ENCODE data around the gene ADAT2.
A peak's percentile ranks its signal among the peaks of the same experiment; 100 is the strongest.
"Not testable (repeated sequence)": the region's sequence is repeated elsewhere in the genome, so short reads cannot be mapped to it uniquely, and the experiment has no call there.

Gene ADAT2

GRCh38 chr6:143450453-143451371, at the start of gene ADAT2, which contains the start of gene PEX3:
Gene ADAT2, minus strand, starts transcription at chr6:143450695. Its CDS starts 37 bp downstream, at chr6:143450658.
Gene PEX3, plus strand, starts transcription at chr6:143450805. Its CDS starts 238 bp downstream, at chr6:143451043.
- DNase-seq: peak; percentile 96

DNA sequence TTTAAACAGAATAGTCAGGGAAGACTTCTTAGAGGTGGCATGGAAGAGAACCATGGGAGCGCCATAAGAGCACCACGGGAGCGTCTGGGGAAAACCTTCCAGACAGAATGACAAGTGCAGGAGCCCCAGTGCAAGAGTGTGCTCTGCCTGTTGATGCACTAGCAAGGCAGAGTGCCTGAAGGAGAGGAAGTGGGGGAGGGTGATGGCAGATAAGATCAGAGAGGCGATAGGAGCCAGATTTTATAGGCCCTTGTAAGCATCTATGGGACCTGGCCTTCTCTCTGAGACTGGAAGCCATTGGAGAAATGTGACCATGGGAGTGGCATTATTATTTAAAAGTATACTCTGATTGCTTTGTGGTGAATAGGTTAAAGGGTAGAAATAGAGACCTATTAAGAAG, 47.9 kb upstream of the ADAT2 start:
- no peak for DNase-seq

DNA sequence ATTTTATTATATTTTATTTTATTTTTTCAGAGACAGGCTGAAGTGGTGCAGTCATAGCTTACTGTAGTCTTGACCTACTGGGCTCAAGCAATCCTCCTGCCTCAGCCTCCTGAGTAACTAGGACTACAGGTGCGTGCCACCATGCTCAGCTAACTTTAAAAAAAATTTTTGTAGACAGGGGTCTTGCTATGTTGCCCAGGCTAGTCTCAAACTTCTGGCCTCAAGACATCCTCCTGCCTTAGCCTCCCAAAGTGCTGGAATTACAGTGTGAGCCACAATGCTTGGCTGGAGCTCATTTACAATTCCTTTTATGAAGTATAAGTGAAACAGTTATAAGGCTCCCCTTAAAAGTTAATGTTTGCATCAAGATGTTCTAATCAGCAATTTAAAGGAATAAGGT, 46.5 kb upstream of the ADAT2 start:
- no peak for DNase-seq

DNA sequence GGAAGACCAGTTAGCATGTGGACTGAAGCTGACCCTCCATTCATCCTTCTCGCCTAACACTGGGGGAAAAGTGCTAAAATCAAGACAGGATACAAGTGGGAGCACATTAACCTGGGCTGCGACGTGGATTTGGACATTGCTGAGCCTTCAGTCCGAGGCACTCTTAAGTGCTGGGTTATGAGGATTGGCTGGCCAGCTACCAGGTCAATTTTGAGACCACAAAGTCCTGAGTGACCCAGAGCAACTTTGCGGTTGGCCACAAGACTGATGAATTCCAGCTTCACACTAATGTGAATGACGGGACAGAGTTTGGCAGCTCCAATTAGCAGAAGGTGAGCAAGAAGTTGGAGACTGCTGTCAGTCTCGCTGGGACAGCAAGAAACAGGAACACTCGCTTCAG, 40.3 kb upstream of the ADAT2 start:
- no peak for DNase-seq

GRCh38 chr6:143490244-143490643, 39.7 kb upstream of the ADAT2 start:
- no peak for DNase-seq

DNA sequence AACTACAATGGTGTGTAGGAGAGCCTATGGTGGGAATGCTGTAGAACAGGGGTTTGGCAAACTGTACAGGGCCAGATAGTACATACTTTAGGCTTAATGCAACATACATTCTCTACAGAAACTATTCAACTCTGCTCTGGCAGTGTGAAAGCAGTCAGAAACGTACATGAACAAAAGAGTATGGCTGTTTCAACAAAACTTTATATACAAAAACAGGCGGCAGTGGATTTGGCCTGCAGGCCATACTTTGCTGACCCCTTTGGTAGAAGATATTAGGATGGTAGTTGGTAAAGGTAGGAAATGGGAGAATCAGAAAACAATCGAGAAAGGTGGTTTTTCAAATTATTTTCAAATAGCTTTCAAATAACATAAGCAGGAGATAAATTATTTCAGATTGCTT, 36.3 kb upstream of the ADAT2 start:
- no peak for DNase-seq

GRCh38 chr6:143485967-143486366, 35.5 kb upstream of the ADAT2 start:
- no peak for DNase-seq

DNA sequence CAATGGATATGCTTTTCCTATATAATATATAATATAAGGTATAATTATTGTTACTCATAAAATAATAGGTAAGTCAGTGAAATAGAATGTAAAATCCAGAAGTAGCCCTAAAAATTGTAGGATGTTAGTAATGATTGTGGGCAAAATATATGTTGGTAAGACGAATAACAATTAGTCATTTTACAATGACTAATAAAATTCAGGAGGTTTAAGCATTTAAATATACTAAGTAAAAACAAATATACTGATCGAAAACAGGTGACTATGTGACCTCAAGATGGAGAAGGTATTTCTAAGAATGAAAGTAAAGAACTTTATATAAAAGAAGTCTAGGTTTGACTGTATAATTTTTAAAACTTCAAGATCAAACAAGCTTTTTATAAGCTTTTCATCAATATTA, 32.1 kb upstream of the ADAT2 start:
- peak; percentile 45 for DNase-seq

DNA sequence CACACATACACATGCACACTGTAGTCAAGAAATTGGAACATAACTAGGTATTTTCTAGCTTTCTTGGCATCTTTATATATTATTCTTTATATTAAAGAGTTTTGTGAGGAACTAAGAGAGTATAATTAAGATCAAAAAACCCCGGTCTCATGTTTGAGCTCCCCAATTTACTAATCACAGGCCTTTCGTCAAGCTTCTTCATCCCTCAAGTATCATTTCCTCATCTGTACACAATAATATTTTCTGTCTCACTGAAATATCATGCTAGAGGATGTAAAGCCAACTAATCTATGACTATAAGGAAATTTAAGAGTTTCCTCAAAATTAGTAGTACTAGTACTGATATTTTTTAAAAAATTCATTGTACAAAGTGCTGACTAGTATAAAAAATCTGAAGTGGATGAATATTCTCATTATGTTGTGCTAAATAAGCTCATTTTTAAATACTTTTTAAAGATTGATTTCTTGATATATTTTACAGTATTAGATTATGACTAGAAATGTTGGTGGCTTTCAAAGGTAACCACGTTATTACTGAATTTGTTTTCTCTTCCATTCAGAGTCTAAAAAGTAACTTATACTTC, 28.1 kb upstream of the ADAT2 start:
- DNase-seq: no peak

DNA sequence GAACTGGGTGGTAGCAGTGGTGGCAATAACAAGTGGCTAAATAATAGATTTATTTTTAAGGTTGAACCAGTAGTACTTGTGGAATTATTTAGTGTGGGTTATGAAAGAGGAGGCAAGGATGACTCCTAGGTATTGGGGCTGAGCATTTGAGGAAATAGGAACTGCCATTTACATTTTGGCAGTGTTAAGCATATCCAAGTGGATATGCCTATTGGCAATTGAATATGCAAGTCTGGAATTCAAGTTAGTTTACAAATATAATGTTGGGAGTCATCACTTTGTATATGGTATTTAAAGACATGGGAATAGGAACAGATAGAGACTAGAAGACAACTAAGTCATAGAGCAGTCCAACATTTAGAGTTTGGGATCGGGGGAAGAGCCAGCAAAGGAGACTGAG, 26.1 kb upstream of the ADAT2 start:
- no peak for DNase-seq

DNA sequence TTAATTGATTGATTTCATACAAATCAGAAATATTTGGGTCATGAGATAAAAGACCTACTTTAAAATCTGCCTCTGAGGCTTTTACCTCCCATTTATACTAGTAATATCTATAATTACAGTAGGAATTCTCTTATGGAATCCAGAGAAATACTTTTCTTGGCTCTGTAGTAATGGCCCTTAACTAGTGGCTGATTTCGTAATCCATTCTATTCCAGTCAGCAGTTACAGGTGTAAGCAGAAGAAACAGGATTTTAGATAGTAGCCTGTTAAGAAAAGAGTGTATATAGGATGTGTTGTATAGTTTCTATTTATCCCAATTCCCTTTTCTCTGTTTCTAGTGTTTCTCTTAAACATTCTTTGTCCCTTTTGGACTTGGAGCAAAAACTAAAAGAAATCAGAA, 21.3 kb upstream of the ADAT2 start:
- no peak for DNase-seq

- DNase-seq: not testable (repeated sequence)
Measured at GRCh38 chr6:143468823-143469222, 18.3 kb upstream of the ADAT2 start.

DNA sequence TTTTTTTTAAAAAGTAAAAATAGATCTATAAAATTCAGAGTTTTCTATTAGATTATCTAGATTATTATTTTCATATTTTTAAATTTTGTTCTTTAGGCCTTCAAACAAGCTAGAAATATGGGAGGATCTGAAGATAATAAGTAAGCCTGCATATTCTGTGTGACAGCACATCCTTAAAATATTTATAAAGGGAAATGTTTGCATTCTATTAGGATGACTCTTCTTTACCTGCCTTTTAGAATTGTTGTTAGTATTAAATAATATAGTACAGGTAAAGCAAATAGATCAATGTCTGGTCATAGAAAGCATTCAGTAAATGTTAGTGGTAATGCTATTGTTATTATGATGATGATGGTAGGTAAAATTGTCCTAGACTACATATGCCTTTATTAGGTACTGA, 17.5 kb upstream of the ADAT2 start:
- DNase-seq: no peak

- DNase-seq: no peak
Measured at GRCh38 chr6:143465546-143465945, 15.1 kb upstream of the ADAT2 start.

GRCh38 chr6:143457563-143458359, 7.3 kb upstream of the ADAT2 start:
- DNase-seq: peak; percentile 50

- DNase-seq: peak; percentile 23
Measured at GRCh38 chr6:143451531-143451930, 1.0 kb upstream of the ADAT2 start.

DNA sequence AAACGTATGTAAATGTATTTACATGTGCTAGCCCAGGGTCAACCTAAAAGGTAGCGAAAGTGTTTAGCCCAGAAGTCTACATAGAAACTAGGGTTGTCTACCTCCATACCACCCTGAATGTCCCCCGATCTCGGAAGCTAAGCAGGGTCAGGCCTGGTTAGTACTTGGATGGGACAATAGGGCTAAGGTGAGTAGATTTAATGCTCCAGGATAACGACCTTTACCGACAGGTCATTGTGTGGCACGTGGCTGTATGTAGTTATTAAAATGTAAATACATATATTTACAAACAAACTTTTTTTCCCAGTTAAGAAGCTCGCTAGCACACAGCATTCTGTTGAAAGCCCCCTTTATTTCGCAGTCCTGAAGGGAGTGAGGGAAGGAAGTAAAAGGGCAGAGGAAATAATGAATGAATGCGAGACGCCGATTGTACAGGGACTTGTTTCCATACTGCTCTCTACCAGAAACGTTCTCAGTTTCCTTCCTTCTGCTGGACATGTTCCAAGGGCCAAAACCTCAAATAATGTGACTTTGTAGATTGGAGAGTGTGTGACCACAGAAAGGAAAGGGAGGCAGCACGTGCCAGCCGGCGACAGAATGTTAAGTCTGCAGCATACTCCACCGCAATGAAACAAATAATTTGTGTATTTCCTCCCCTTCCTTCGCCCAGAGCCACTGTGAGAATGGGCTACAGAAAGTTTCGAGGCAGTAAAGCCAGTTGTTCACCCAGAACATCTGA, 612 bp downstream of the ADAT2 start:
- peak; percentile 22 for DNase-seq

DNA sequence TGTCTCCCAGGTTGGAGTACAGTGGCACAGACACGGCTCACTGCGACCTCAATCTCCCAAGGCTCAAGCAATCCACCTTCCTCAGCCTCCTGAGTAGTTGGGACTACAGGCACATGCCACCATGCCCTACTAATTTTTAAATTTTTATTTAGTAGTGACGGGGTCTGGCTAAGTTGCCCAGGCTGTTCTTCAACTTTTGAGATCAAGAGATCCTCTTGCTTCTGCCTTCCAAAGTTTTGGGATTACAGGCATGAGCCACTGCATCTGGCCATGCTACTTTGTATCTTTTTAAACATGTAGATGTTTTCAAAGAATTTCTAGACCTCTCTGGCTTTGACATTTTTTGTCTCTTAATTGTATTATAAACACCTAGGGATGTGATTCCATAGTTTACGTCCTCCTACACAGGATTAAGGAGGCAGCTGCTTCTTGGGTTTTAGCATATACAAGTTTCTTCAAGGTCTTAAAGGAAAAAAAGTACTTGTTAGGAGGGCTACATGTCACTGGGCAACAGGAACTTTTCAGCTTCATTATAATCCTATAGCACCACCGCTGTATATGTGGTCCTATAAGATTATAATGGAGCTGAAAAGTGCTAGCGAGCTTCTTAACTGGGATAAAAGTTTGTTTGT, 1.3 kb downstream of the ADAT2 start:
- DNase-seq: no peak

- DNase-seq: not testable (repeated sequence)
Measured at GRCh38 chr6:143447865-143448264, 2.6 kb downstream of the ADAT2 start.

- DNase-seq: no peak
Measured at GRCh38 chr6:143443096-143443495, 7.4 kb downstream of the ADAT2 start.

- DNase-seq: peak; percentile 56
Measured at GRCh38 chr6:143441680-143442545, 8.6 kb downstream of the ADAT2 start.
